Choroid plexus epithelial cell (primary cell): ENCODE measurements around the gene TEX26.

ENCODE experiments used
- DNase-seq: peaks from one replicate; pipeline ENCODE4 v3.0.0-alpha.2; 2010; ENCODE audit warnings: low read depth
- H3K4me3 ChIP-seq: 2 replicates; pipeline ENCODE4 v1.5.1; 2011; ENCODE audit warnings: low read depth, mild to moderate bottlenecking, control low read depth, low read length, moderate library complexity
- TF ChIP-seq, protein P1 (sequence below): conservative IDR thresholded peaks from 2 replicates; pipeline ENCODE4 v1.5.1; 2011; ENCODE audit warnings: low read depth, mild to moderate bottlenecking, control low read depth, inconsistent platforms, low read length, moderate library complexity

TEX26 gene

DNA sequence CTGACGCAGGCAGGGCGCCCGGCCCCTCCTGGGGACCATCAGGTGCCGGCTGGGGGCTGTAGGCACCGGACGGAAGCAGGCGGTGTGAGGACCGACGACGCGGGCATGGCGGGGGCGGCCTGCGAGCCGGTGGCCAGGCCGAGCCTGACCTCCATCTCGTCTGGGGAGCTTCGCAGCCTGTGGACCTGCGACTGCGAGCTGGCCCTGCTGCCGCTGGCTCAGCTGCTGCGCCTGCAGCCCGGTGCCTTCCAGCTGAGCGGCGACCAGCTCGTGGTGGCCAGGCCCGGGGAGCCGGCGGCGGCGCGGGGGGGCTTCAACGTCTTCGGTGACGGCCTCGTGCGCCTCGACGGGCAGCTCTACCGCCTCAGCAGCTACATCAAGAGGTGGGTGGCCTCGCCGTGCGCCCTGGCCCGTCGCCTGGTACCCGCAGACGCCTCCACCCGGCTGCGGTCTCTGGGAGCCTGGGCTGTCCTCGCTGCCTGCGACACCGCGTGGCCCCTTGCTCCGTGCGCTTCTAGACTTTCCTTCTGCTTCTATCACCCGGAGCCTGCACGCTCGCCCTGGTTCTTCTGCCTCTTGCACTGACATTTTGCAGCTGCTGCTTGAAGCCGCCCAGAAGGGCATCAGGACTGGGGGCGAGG lies 25.9 kb upstream of the TEX26 start:
- TF ChIP-seq, protein P1, sequence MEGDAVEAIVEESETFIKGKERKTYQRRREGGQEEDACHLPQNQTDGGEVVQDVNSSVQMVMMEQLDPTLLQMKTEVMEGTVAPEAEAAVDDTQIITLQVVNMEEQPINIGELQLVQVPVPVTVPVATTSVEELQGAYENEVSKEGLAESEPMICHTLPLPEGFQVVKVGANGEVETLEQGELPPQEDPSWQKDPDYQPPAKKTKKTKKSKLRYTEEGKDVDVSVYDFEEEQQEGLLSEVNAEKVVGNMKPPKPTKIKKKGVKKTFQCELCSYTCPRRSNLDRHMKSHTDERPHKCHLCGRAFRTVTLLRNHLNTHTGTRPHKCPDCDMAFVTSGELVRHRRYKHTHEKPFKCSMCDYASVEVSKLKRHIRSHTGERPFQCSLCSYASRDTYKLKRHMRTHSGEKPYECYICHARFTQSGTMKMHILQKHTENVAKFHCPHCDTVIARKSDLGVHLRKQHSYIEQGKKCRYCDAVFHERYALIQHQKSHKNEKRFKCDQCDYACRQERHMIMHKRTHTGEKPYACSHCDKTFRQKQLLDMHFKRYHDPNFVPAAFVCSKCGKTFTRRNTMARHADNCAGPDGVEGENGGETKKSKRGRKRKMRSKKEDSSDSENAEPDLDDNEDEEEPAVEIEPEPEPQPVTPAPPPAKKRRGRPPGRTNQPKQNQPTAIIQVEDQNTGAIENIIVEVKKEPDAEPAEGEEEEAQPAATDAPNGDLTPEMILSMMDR: no peak
- peak overlapping the region; percentile 61 for H3K4me3 ChIP-seq
- DNase-seq: peak; percentile 36

DNA sequence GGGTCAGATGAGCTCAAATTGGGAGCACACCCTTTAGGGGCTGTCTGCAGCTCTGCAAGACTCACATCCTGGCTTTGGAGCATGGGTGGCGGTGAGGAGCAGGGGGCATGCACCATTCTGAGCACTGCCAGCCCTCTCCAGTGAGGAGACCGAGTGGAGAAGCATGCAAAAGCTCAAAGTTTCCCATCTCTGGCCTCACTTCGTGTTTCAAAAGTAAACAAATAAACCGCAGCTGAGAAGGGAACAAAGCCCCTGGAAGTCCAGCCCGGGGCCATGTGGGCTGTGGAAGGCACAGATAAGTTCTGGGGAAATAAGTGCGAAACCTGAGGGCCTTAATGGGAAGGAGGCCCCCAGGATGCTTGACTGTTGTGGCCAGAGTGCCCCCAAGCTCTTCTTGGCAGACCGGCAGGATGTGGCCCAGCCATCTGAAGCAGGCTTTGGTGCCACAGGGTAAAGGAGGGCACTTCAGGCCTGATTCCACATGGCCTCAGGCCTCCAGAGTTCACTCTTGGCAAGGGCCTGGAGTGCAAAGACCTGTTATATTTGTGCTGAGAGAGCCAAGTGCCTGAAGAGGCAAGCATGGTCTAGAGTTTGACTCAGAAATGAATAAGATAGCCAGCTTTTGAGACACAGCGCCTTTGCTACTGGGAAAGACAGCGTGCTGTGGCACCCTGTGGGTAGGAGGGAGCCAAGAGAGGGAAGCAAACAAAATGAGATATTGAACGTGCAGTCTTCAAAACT lies 25.2 kb upstream of the TEX26 start:
- peak; percentile 66 for DNase-seq
- TF ChIP-seq, protein P1: no peak
- H3K4me3 ChIP-seq: peak overlapping the region; percentile 61

DNA sequence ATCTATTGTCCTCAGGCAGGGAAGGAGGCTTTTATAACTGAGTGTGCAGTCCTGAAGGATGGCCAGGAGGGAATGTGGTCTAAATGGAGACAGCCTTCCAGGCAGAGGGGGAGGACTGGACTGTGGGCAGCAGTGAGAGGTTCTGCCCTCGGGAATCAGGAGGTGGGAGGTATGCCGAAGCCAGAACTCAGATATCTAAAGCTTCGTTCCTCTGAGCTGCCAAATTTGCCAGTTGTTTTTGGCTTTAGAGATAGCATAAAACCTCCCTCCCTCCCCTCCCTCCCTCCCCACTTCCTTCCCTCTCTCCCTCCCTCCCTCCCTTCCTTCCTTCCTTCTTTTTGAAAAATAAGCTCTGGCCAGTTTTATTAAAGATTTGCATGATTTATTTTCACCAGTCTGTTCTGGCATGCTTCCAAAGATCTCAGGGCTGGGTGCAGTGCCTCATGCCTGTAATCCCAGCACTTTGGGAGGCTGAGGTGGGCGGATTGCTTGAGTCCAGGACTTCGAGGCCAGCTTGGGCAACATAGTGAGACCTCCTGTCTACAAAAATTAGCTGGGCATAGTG lies 24.0 kb upstream of the TEX26 start:
- DNase-seq: peak; percentile 61
- peak overlapping the region; percentile 61 for H3K4me3 ChIP-seq
- TF ChIP-seq, protein P1: no peak

DNA sequence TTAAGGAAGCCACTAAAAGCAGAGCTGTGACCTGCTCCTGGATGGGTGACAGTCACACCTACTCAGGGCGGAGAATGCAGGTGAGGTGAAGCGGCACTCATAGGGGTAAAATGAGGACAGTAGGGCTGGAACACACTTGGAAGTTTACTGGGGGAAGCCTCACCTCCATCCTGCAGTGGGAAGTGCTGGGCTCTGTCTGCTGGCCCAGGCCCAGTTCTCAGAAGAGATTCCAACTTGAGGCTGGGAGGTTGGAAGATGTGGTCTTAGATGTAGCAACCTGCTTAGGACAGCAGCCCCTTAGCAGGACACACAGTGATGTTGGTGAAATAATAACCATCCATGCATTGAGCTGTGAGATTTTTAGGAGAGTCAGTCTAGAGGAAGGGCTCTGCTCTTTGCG lies 21.8 kb upstream of the TEX26 start:
- no peak for DNase-seq
- TF ChIP-seq, protein P1: no peak
- H3K4me3 ChIP-seq: no peak overlapping the region

DNA sequence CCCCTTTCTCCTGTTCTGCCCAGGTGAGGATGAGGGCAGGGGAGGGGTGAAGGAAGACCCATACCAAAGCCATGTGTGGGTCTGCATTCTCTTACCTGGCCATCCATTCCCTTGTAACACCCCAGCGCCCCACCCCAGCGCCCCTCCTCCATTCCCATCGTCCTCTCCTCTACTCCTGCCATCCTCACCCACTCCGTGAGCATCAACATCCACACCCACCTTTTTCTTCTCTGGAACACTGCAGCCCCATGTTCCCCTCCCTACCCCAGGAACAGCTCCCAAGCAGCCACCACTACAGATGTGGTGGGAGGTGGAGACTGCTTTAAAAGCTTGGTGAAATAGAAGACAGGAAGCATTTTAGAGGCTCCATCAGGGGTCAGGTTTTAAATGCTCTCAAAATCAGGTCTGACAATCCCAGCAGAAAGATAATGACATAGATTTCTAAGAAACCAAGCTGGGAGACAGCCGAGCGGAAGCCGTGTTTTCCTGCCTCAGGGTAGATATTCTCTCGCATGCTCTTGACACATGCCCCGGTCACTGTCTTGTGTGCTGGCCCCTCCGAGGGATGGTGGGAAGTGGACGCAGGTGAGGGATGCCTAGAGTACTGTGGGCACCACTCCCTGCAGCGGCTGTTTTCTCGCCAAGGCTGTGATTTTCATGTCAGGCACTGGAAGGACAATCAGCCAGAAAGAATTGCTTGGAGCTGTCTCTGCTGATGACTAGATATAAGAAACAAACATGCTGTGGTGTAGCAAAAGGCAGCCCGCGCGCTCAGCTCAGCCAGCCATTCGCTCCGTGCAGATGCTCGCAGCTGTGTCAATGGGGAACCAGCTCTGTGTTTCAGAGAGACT lies 16.5 kb upstream of the TEX26 start:
- H3K4me3 ChIP-seq: no peak overlapping the region
- TF ChIP-seq, protein P1: no peak
- DNase-seq: no peak

DNA sequence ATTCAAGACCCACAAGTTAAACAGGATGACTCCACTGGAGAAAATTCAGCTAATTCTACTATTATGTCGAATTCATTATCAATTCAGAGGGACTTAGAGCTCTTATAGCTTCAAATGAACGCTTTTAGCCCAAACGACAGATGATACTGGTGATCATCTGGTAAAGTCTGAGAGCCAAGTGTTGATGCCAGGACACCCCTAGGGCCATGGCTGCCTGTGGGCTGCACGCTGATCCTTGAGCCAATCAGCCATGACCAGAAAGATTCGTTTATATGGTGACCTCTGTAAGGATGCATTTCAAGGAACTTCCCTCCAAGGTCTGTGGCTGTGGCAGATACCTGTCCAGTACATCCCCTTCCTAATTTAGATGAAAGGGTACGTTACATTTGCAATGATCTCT lies 15.5 kb upstream of the TEX26 start:
- no peak for DNase-seq

More for the DNA sequence above, 15.5 kb upstream of the TEX26 start:
- TF ChIP-seq, protein P1: no peak
- H3K4me3 ChIP-seq: no peak overlapping the region
